Mesodermal cell (in vitro differentiated cells): ENCODE measurements around the gene PDCD1LG2.

ENCODE experiments used
- H3K27ac ChIP-seq: 2 replicates; pipeline ENCODE4 v1.7.0; 2013; ENCODE audit warnings: mild to moderate bottlenecking, low read depth, low read length, moderate library complexity; ENCODE audit not compliant: severe bottlenecking
- H3K36me3 ChIP-seq: 2 replicates; pipeline ENCODE4 v1.7.1; 2013; ENCODE audit warnings: mild to moderate bottlenecking, low read length, moderate library complexity; ENCODE audit not compliant: control insufficient read depth, insufficient read depth
- H3K4me1 ChIP-seq: one replicate; pipeline ENCODE4 v1.7.1; 2013; ENCODE audit warnings: mild to moderate bottlenecking, low read length; ENCODE audit not compliant: insufficient read depth, control insufficient read depth, poor library complexity, severe bottlenecking
- H3K4me3 ChIP-seq: 2 replicates; pipeline ENCODE4 v1.7.0; 2013; ENCODE audit warnings: low read length, control low read depth, mild to moderate bottlenecking; ENCODE audit not compliant: insufficient read depth, poor library complexity, severe bottlenecking; ENCODE audit errors: extremely low read depth
- H3K9me3 ChIP-seq: 2 replicates; pipeline ENCODE4 v1.7.1; 2013; ENCODE audit warnings: mild to moderate bottlenecking, low read length, moderate library complexity; ENCODE audit not compliant: control insufficient read depth
- WGBS, 2 experiments: methylation state at CpG; one replicate each; pipeline ENCODE4 v1.1.5; 2013; ENCODE audit warnings: missing lambda C conversion rate in 2 of 2; ENCODE audit not compliant: insufficient coverage in 2 of 2; 5-methylcytosine and 5-hydroxymethylcytosine counted together

Gene PDCD1LG2

GRCh38 chr9:5532790-5533189 is 22.5 kb downstream of the PDCD1LG2 start:
- Histone ChIP-seq H3K27ac (no peak overlapping the region), H3K4me3 (no peak overlapping the region), H3K36me3 (no peaks in the 10 kb centered on the region), H3K4me1 (no peaks in the 10 kb centered on the region), H3K9me3 (no peaks in the 10 kb centered on the region)
- 93 to 100% methylated on average over 1 of the region's 5 CpGs for WGBS, 2 experiments

- Histone ChIP-seq H3K4me3 (no peak overlapping the region), H3K27ac (no peak overlapping the region), H3K36me3 (no peaks in the 10 kb centered on the region), H3K4me1 (no peaks in the 10 kb centered on the region), H3K9me3 (no peaks in the 10 kb centered on the region)
- 100% methylated on average over 2 of the region's 2 CpGs for WGBS, 2 experiments
These were observed 26.4 kb downstream of the PDCD1LG2 start for GRCh38 chr9:5536684-5537083.

- Histone ChIP-seq H3K4me3 (no peak overlapping the region), H3K4me1 (no peaks in the 10 kb centered on the region), H3K27ac (no peak overlapping the region), H3K36me3 (no peaks in the 10 kb centered on the region), H3K9me3 (no peaks in the 10 kb centered on the region)
- WGBS, 2 experiments = 60% methylated on average over 1 of the region's 2 CpGs; no CpG with 5 or more reads in 1 of the 2 experiments
These were observed 33.8 kb downstream of the PDCD1LG2 start for GRCh38 chr9:5543875-5544702.

- 87 to 100% methylated on average over 2 to 3 of the region's 4 CpGs for WGBS, 2 experiments
- no peaks in the 10 kb centered on the region for H3K9me3 ChIP-seq
- peaks cover 13% of the 10 kb centered on the region for H3K4me1 ChIP-seq
- H3K4me3 ChIP-seq = no peak overlapping the region
- H3K27ac ChIP-seq = no peak overlapping the region
- no peaks in the 10 kb centered on the region for H3K36me3 ChIP-seq
These were observed 39.6 kb downstream of the PDCD1LG2 start for GRCh38 chr9:5549658-5550650.

- WGBS, 2 experiments = 97% methylated on average over 3 of the region's 4 CpGs
- H3K4me1 ChIP-seq = peaks cover 13% of the 10 kb centered on the region
- no peaks in the 10 kb centered on the region for H3K36me3 ChIP-seq
- H3K27ac ChIP-seq = no peak overlapping the region
- H3K9me3 ChIP-seq = no peaks in the 10 kb centered on the region
- no peak overlapping the region for H3K4me3 ChIP-seq
These were observed 41.2 kb downstream of the PDCD1LG2 start for GRCh38 chr9:5551368-5552150.

- no peak overlapping the region for H3K27ac ChIP-seq
- no peaks in the 10 kb centered on the region for H3K36me3 ChIP-seq
- H3K4me1 ChIP-seq = peaks cover 13% of the 10 kb centered on the region
- no peak overlapping the region for H3K4me3 ChIP-seq
- 89 to 97% methylated on average over 3 of the region's 3 CpGs for WGBS, 2 experiments
- no peaks in the 10 kb centered on the region for H3K9me3 ChIP-seq
These were observed 42.0 kb downstream of the PDCD1LG2 start for GRCh38 chr9:5552301-5552700.

GRCh38 chr9:5553211-5553610 is 42.9 kb downstream of the PDCD1LG2 start:
- Histone ChIP-seq H3K4me3 (no peak overlapping the region), H3K27ac (no peak overlapping the region), H3K4me1 (peaks cover 13% of the 10 kb centered on the region), H3K36me3 (no peaks in the 10 kb centered on the region), H3K9me3 (no peaks in the 10 kb centered on the region)
- WGBS, 2 experiments = no CpG with 5 or more reads among the region's 4 CpGs

- Histone ChIP-seq H3K4me1 (peaks cover 13% of the 10 kb centered on the region), H3K9me3 (no peaks in the 10 kb centered on the region), H3K4me3 (no peak overlapping the region), H3K36me3 (no peaks in the 10 kb centered on the region), H3K27ac (no peak overlapping the region)
- WGBS, 2 experiments = 92% methylated on average over 2 of the region's 4 CpGs; no CpG with 5 or more reads in 1 of the 2 experiments
These were observed 43.9 kb downstream of the PDCD1LG2 start for GRCh38 chr9:5554254-5554653.

- Histone ChIP-seq H3K4me1 (peaks cover 10% of the 10 kb centered on the region), H3K27ac (no peak overlapping the region)
- 90 to 100% methylated on average over 2 of the region's 5 CpGs for WGBS, 2 experiments
These were observed 45.9 kb downstream of the PDCD1LG2 start for GRCh38 chr9:5556101-5556705.

More at GRCh38 chr9:5556101-5556705, 45.9 kb downstream of the PDCD1LG2 start:
- Histone ChIP-seq H3K4me3 (no peak overlapping the region), H3K9me3 (no peaks in the 10 kb centered on the region), H3K36me3 (no peaks in the 10 kb centered on the region)
